Keratinocyte (primary cell): ENCODE results near the gene SEMA3C.

Experiments
- CTCF ChIP-seq, 3 experiments: IDR thresholded peaks in 1 of 3; conservative IDR thresholded peaks in 1 of 3; optimal IDR thresholded peaks in 1 of 3; 2 replicates in 2 of 3; 3 replicates in 1 of 3; pipeline versions ENCODE3 to v1.5.1; 2011; ENCODE audit warnings: low read length in 3 of 3, mild to moderate bottlenecking in 3 of 3, moderate library complexity in 2 of 3, control low read depth in 1 of 3, inconsistent platforms in 1 of 3; ENCODE audit not compliant: insufficient read depth in 2 of 3; ENCODE audit errors: extremely low read depth in 1 of 3
- EZH2 ChIP-seq: IDR thresholded peaks from one replicate; pipeline ENCODE4 v1.6.1; 2012; ENCODE audit warnings: inconsistent platforms, mild to moderate bottlenecking, low read length, moderate library complexity

- TF ChIP-seq CTCF (optimal IDR thresholded peaks at IDR 0.05 in 1 of 3, IDR thresholded peaks at IDR 0.05 in 1 of 3, conservative IDR thresholded peaks at IDR 0.05 in 1 of 3; ENCODE audit: extremely low read depth in 1 of 3, insufficient read depth in 2 of 3, low read length in 3 of 3) (no peak), EZH2 (no peak)
These were observed 60.5 kb downstream of the SEMA3C start for GRCh38 chr7:80858141-80858903.
